GM13977 (cell line): ENCODE results near the gene TRAIP.

ENCODE experiments used
- DNase-seq: peaks from one replicate; pipeline ENCODE4 v3.0.0; 2012; ENCODE audit warnings: low spot score
- in situ Hi-C: fragments of 300-500 bp; cut with MboI; formaldehyde crosslinking; loops from one replicate; pipeline ENCODE4 v1.12.0; 2022; ENCODE audit warnings: low sequenced_read_pairs, low pct_unique_long_range_greater_than_20kb, mixed read lengths, inconsistent platforms; ENCODE audit not compliant: unreplicated experiment
- TF ChIP-seq, protein P1 (sequence below): IDR thresholded peaks from 2 replicates; pipeline ENCODE4 v1.5.1; 2012; ENCODE audit warnings: mild to moderate bottlenecking, control low read depth; ENCODE audit not compliant: insufficient read depth; ENCODE audit errors: extremely low read depth, missing control alignments

TRAIP gene

DNA sequence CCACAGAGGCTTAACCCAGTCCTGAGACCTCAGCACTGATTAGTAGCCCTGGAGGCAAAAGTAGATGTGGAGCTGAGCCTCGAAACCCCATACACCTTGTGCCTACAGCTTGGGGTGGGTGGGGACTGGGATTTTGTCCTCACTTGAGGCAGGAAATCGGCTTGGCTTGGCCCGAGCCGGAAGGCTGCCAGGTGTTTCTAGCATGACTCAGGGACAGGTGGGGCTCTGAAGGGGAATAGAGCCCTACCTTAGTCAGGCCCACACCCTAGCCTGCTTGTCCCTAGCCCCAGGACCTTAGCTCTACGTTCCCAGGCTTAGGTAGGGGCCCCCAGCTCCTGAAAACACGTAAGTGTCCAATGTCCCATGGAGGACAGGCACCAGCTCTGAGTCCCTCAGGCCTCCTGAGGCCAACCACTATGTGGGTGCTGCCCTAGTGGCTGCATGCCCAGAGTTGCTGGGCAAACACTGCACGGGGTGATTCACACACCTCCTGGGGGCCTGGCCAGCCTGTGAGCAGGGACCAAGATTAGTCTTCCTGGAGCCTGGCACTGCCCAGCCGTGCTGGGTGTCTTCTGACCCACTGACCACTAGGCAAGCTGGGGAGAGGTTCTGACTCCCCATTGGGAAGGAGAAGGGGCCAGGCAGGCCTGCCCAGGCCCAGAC, 44.3 kb upstream of the TRAIP start:
- no peak for DNase-seq
- TF ChIP-seq, protein P1, sequence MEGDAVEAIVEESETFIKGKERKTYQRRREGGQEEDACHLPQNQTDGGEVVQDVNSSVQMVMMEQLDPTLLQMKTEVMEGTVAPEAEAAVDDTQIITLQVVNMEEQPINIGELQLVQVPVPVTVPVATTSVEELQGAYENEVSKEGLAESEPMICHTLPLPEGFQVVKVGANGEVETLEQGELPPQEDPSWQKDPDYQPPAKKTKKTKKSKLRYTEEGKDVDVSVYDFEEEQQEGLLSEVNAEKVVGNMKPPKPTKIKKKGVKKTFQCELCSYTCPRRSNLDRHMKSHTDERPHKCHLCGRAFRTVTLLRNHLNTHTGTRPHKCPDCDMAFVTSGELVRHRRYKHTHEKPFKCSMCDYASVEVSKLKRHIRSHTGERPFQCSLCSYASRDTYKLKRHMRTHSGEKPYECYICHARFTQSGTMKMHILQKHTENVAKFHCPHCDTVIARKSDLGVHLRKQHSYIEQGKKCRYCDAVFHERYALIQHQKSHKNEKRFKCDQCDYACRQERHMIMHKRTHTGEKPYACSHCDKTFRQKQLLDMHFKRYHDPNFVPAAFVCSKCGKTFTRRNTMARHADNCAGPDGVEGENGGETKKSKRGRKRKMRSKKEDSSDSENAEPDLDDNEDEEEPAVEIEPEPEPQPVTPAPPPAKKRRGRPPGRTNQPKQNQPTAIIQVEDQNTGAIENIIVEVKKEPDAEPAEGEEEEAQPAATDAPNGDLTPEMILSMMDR, result no peak
- in situ Hi-C loops, result no loop called here

DNA sequence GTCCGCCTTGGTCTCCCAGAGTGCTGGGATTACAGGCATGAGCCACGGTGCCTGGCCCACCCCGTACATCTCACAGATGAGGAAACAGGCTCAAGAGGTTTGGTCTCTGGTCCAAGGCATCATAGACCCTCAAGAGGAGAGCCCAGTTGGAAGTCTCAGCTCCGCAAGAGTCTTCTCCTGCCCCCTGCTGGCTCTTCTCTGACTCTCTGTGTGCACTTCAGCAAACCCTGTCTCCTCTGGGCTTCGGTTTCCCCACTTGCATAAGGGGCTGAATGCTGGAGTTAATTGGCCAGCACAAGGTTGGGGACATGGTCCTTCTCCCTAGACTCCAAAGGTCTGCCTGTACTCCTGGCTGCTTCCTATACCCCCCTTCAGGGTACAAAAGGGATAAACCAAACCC, 43.5 kb upstream of the TRAIP start:
- TF ChIP-seq, protein P1, result peak; percentile 32
- in situ Hi-C loops, result no loop called here
- no peak for DNase-seq

DNA sequence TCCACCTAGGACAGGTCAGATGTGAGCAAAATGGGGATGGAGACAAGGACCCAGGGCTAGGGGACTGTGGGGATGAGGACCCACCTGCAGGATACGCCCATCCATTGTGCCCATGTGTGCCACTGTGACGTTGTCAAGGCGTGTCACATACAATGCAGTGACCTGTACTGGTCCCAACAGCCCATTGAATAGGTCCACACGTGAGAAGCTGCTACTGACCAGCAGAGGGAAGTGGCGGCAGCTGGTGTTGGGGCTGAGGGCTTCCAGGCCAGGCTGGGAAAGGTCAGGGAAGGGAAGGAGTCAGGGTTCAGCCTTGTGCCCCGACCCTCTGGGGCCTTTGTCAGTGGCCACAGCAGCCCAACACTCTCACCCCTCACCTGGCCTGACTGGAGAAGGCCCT, 42.6 kb upstream of the TRAIP start:
- DNase-seq, result no peak
- in situ Hi-C loops, result no loop called here
- TF ChIP-seq, protein P1, result no peak

DNA sequence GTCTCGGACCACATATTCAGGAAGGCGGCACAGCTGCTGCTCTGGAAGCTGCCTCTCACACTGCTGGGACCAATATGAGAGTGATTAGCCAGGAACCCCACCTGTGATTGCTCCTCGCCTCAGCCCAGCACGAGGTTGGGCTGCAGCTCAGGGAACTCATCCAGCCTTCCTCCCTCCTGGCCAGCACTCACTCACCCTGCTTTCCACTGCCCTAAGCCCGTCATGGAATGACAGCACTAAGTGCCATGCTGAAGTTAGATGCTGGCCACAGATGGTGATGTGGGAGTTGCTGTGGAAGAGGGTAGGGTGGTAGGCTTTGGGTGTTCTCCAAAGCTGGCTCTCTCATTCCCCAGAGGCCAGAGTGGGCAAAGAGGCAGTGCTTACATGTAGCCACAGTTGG, 40.0 kb upstream of the TRAIP start:
- in situ Hi-C loops, result no loop called here

DNA sequence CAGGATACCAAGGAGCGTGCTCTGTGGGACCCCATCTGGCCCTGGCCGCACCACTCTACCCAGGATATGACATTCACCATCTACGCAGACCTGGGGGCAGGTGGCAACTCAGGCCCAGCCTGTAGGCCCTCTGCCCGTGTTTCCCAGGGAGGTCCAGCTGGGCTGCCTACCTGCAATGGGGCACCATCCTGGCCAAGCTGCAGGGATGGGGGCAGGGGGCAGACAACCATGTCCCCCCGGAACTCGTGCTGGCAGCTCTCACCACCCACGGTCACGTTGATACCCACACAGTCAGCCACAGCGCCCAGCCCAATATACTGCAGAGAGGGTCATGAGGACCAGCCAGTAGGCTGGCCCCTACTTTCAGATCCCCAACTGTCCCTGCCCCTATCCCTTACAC, 39.4 kb upstream of the TRAIP start:
- in situ Hi-C loops, result no loop called here
- no peak for DNase-seq
- TF ChIP-seq, protein P1, result no peak

More for the DNA sequence above, 40.0 kb upstream of the TRAIP start:
- TF ChIP-seq, protein P1, result no peak
- no peak for DNase-seq

DNA sequence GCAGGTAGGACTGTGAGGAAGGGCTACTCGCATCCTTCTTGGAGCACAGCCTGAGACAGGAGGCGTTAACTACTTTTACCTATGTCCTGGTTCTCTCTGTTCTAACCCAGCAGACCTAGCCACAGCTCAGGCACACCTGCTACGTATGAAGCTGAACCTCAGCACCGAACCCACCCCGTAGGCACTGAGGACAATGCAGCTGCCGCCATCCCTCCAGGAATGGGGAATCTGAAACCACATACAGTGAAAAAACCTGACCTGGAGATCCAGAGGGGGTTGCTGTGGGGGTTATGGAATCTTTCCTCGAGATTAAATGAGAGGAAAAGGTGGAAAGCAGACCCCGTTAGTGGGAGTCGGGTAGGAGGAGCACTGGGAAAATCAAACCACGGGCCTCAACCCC, 32.9 kb upstream of the TRAIP start:
- in situ Hi-C loops, result no loop called here
- TF ChIP-seq, protein P1, result no peak
- DNase-seq, result no peak
